Urothelium cell line (cell line): ENCODE data around the gene SPSB2.
A peak's percentile ranks its signal among the peaks of the same experiment; 100 is the strongest.
"Not testable (repeated sequence)": the region's sequence is repeated elsewhere in the genome, so short reads cannot be mapped to it uniquely, and the experiment has no call there.

Experiments
- DNase-seq: peaks from one replicate; pipeline ENCODE4 v3.0.0; 2011; ENCODE audit warnings: low spot score, mixed read lengths
- FAIRE-seq: peaks from 2 replicates; lab custom pipeline; 2011; peaks lifted over from hg19 to GRCh38; lab: Jason Lieb, UNC

SPSB2 gene

DNA sequence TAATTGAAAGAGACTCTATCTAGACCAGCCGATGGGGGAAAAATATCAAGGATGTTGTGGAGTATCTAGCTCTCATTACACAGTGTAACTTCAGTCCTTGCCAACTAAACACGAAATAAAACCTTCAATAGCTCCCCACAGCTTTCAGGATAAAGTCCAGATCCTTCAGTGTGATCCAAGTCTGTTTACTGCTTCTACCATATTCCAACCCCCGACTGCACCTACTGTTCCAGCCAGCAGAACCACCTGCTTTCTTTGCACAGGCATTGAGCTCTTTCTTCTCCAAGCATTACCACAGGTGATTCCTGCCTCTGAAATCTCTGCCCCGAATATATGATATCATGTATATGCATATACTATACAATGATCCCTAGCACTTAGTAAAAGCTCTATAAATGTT is 29.3 kb upstream of the SPSB2 start:
- DNase-seq, result no peak

GRCh38 chr12:6899837-6900519 is 26.9 kb upstream of the SPSB2 start:
- FAIRE-seq, result no peak

More for the DNA sequence above, 29.3 kb upstream of the SPSB2 start:
- FAIRE-seq, result no peak

GRCh38 chr12:6899427-6899826 is 26.3 kb upstream of the SPSB2 start:
- no peak for FAIRE-seq
- no peak for DNase-seq

More at GRCh38 chr12:6899837-6900519, 26.9 kb upstream of the SPSB2 start:
- no peak for DNase-seq

GRCh38 chr12:6896846-6897435 is 23.8 kb upstream of the SPSB2 start:
- DNase-seq (no peak), FAIRE-seq (no peak)

- DNase-seq, result no peak
- FAIRE-seq, result no peak
These were observed 21.2 kb upstream of the SPSB2 start for GRCh38 chr12:6894321-6894720.

DNA sequence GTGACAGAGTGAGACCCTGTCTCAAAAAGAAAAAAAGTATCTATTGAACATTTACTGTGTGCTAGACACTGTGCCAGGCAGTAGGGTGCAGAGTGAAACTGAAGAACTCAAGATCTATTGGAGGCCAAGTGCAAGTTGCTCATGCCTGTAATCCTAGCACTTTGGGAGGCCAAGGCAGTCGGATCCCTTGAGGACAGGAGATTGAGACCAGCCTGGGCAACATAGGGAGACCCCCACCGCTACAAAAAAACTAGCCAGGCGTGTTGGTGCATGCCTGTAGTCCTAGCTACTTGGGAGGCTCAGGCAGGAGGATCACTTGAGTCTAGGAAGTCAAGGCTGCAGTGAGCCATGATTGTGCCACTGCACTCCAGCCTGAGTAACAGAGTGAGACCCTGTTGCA is 19.6 kb upstream of the SPSB2 start:
- FAIRE-seq, result not testable (repeated sequence)

DNA sequence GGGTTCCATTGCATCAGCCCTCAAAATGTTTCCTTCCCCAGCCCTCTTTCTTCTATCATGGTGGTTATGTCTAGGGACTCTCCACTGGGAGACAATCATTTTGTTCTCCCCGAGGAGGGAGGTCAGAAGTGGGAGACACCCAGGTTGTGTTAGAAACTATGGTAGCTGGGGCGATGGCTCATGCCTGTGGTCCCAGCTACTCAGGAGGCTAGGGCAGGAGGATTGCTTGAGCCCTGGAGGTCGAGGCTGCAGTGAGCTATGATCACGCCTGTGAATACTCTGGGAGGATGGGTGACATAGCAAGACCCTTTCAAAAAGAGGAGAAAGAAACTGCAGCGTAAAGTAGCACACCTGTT is 18.5 kb upstream of the SPSB2 start:
- DNase-seq (no peak), FAIRE-seq (no peak)

More for the DNA sequence above, 19.6 kb upstream of the SPSB2 start:
- DNase-seq, result not testable (repeated sequence)

GRCh38 chr12:6890789-6891645 is 17.9 kb upstream of the SPSB2 start:
- DNase-seq (peak; percentile 99), FAIRE-seq (peak; percentile 90)

DNA sequence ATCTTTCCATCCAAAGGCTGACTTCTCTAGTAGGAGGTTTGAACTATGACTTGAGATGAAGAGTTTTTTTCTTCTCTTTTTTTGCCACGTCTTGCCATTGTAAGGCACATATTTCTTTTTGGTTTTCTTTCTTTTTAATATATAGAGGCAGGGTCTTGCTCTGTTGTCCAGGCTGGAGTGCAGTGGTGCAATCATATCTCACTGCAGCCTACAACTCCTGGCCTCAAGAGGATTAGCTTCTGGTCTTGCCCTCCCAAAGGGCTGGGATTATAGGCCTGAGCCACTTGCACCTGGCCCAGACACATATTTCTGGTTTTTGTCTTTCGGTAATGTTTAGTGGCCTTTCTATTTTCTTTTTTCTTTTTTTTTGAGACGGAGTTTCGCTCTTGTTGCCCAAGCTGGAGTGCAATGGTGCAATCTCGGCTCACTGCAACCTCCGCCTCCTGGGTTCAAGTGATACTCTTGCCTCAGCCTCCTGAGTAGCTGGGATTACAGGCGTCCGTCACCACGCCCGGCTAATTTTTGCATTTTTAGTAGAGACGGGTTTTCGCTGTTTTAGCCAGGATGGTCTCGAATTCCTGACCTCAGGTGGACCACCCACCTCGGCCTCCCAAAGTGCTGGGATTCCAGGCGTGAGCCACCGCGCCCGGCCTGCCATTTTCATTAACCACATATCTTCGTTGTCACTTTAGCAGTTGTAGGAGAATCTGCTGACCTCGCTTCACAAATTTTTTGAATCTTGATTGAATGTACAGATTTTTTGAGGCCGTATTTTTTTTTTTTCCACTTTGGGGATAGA is 16.9 kb upstream of the SPSB2 start:
- DNase-seq, FAIRE-seq: not testable (repeated sequence)

DNA sequence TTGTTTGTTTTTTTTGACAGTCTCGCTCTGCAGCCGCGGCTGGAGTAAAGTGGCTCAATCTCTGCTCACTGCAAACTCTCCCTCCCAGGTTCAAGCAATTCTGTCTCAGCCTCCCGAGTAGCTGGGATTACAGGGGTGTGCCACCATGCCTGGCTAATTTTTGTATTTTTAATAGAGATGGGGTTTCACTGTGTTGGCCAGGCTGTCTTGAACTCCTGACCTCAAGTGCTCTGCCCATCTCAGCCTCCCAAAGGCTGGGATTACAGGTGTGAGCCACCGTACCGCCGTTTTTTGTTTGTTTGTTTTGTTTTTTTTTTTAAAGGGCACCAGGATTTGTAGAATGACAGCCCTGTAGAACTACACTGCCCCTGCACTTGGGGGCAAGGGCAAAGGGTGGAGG is 15.7 kb upstream of the SPSB2 start:
- FAIRE-seq, DNase-seq: not testable (repeated sequence)

- FAIRE-seq, result no peak
- DNase-seq, result no peak
These were observed 15.3 kb upstream of the SPSB2 start for GRCh38 chr12:6888360-6888759.

- DNase-seq, result no peak
- no peak for FAIRE-seq
These were observed 14.4 kb upstream of the SPSB2 start for GRCh38 chr12:6887460-6887859.

GRCh38 chr12:6886206-6886999 is 13.3 kb upstream of the SPSB2 start:
- FAIRE-seq, DNase-seq: not testable (repeated sequence)

DNA sequence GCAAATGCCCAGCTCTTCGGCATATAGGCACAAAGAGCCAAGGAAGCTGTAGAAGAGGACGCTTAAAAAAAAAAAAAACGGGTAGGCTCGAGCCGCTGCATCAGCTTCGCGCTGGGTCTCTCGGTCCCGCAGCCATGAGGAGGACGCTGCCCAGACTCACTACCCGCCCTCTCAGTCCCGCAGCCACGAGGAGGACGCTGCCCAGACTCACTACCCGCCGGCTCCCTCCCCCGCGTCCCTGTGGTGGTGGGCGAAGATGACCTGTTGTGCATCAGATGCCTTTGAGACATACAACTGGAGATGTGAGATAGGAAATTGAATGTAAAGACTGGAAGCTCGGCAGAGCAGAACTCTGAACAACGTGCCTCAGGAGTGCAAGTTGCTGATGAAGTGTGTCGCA is 11.4 kb upstream of the SPSB2 start:
- FAIRE-seq (no peak), DNase-seq (no peak)

- FAIRE-seq (no peak), DNase-seq (no peak)
These were observed 10.6 kb upstream of the SPSB2 start for GRCh38 chr12:6883683-6884082.

GRCh38 chr12:6883252-6883651 is 10.1 kb upstream of the SPSB2 start:
- FAIRE-seq (no peak), DNase-seq (no peak)

DNA sequence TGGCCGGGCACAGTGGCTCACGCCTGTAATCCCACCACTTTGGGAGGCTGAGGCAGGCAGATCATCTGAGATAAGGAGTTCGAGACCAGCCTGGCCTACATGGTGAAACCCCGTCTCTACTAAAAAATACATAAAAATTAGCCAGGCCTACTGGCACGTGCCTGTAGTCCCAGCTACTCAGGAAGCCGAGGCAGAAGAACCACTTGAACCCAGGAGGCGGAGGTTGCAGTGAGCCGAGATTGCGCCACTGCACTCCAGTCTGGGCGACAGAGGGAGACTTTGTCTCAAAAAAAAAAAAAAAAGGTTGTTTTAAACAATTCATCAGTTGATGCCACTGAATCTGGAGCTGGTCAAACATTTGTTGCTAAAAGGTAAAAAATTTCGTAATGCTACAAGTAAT is 6.7 kb upstream of the SPSB2 start:
- not testable (repeated sequence) for FAIRE-seq, DNase-seq

DNA sequence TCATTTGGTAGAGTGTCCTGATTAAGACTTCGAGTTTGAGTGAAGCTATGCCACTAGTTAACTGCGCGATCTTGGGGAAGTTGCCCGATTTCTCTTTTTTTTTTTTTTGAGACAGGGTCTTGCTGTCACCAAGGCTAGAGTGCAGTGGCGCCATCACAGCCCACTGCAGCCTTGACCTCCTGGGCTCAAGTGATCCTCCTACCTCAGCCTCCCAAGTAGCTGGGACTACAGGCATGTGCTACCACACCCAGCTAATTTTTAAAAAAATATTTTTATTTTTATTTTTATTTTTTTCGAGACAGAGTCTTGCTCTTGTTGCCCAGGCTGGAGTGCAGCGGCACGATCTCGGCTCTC is 889 bp upstream of the SPSB2 start:
- not testable (repeated sequence) for FAIRE-seq, DNase-seq

DNA sequence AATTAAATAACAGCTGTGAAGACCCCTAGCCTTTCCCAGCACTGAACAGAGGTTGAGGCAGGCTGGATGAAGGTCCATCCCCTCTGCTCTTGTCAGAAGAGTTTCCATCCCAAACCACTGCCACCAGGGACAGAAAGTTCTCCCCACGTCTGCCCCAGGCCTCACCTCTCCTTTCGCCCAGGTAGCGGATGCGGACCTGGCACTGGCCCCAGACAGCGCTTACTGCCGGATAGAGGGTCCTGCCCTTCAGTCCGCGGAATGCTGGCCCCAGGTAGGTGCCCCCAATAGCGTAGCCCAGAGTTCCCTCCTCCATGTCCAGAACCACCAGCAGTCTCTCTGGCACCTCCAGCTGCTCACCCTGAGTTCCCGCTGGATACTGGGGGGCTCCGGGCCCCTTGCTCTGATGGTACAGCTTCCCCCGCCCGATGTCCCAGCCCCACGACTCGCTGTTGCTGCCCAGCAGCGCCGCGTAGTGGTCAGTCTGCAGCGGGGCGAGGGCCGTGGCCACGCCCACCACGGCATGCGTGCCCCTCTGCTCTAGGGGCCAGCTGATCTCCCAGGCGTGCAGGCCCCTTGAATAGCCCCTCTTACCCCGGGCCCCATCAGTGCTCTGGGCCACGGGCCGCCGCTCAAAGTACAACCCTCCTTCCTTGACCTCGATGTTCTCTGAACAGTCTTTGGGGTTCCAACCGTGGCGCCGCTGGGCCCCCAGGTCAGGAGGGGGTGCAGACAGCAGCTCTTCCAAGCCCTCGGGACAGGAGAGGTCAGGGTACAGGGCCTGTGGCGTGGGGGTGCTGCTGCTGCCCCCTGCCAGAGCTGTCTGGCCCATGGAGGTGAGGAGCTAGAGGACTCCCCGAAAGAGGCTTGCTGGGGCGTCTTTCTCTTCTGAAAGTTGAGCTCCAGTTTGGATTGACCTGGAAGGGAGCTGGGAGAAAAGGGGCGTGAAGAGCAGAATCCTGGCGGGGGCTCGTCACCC is 742 bp downstream of the SPSB2 start:
- FAIRE-seq (peak; percentile 98), DNase-seq (peak; percentile 91)
